H9 (cell line): ENCODE measurements around the gene PRH1. TPM values are rescaled to one million over a fixed set of nuclear protein-coding genes. Genes with fewer than 3 reads are reported as not detected.

Experiments
- DNase-seq: peaks from one replicate; pipeline ENCODE4 v3.0.0-alpha.2; 2017
- H2AFZ ChIP-seq: one replicate; pipeline ENCODE4 v1.6.1; 2013; ENCODE audit warnings: mild to moderate bottlenecking, low read length, control low read depth, moderate library complexity
- H2AK5ac ChIP-seq: 2 replicates; pipeline ENCODE4 v1.6.1; 2013; ENCODE audit warnings: low read length, control low read depth, mixed read lengths; ENCODE audit not compliant: insufficient read length
- H2BK120ac ChIP-seq: one replicate; pipeline ENCODE4 v1.6.1; 2013; ENCODE audit warnings: low read depth, mild to moderate bottlenecking, low read length, control low read depth, inconsistent platforms; ENCODE audit not compliant: poor library complexity, severe bottlenecking
- H2BK12ac ChIP-seq: 2 replicates; pipeline ENCODE4 v1.6.1; 2013; ENCODE audit warnings: low read length, control low read depth, mixed read lengths, low read depth; ENCODE audit not compliant: insufficient read length
- H2BK15ac ChIP-seq: 2 replicates; pipeline ENCODE4 v1.6.1; 2013; ENCODE audit warnings: low read depth, low read length, control low read depth
- H2BK20ac ChIP-seq: one replicate; pipeline ENCODE4 v1.6.1; 2013; ENCODE audit warnings: low read depth, mild to moderate bottlenecking, low read length, control low read depth, inconsistent platforms; ENCODE audit not compliant: poor library complexity, severe bottlenecking
- H2BK5ac ChIP-seq: 2 replicates; pipeline ENCODE4 v1.6.1; 2013; ENCODE audit warnings: low read length, control low read depth, mixed read lengths; ENCODE audit not compliant: insufficient read length
- H3K14ac ChIP-seq: 2 replicates; pipeline ENCODE4 v1.6.1; 2013; ENCODE audit warnings: low read length, control low read depth; ENCODE audit not compliant: insufficient read depth
- H3K18ac ChIP-seq: 2 replicates; pipeline ENCODE4 v1.6.1; 2013; ENCODE audit warnings: low read depth, mild to moderate bottlenecking, mixed read lengths, low read length, control low read depth; ENCODE audit not compliant: insufficient read length
- H3K23ac ChIP-seq: 2 replicates; pipeline ENCODE4 v1.6.1; 2013; ENCODE audit warnings: low read length, control low read depth, mixed read lengths, low read depth; ENCODE audit not compliant: insufficient read length
- H3K23me2 ChIP-seq: 2 replicates; pipeline ENCODE4 v1.6.1; 2013; ENCODE audit warnings: low read depth, mild to moderate bottlenecking, mixed read lengths, low read length, control low read depth; ENCODE audit not compliant: insufficient read length, poor library complexity, severe bottlenecking
- H3K27ac ChIP-seq: 2 replicates; pipeline ENCODE4 v1.5.1; 2013; ENCODE audit warnings: low read length, control low read depth, mixed read lengths, low read depth; ENCODE audit not compliant: insufficient read length
- H3K27me3 ChIP-seq: 2 replicates; pipeline ENCODE4 v1.6.1; 2013; ENCODE audit warnings: low read length, control low read depth, inconsistent platforms; ENCODE audit not compliant: insufficient read depth
- H3K4ac ChIP-seq: 2 replicates; pipeline ENCODE4 v1.6.1; 2013; ENCODE audit warnings: low read depth, mild to moderate bottlenecking, control low read depth, inconsistent platforms, low read length, moderate library complexity
- H3K4me1 ChIP-seq: 2 replicates; pipeline ENCODE4 v1.6.1; 2013; ENCODE audit warnings: low read length, control low read depth, inconsistent platforms; ENCODE audit not compliant: insufficient read depth
- H3K4me2 ChIP-seq: 2 replicates; pipeline ENCODE4 v1.6.1; 2013; ENCODE audit warnings: low read length, control low read depth, mixed read lengths; ENCODE audit not compliant: insufficient read length, insufficient read depth
- H3K56ac ChIP-seq: 2 replicates; pipeline ENCODE4 v1.6.1; 2013; ENCODE audit warnings: low read depth, mild to moderate bottlenecking, mixed read lengths, low read length, control low read depth; ENCODE audit not compliant: insufficient read length
- H3K79me1 ChIP-seq: 2 replicates; pipeline ENCODE4 v1.6.1; 2013; ENCODE audit warnings: low read depth, mild to moderate bottlenecking, moderate library complexity, low read length, control low read depth, inconsistent platforms; ENCODE audit not compliant: insufficient read depth, poor library complexity, severe bottlenecking
- H3K79me2 ChIP-seq: 2 replicates; pipeline ENCODE4 v1.6.1; 2013; ENCODE audit warnings: low read length, control low read depth, inconsistent platforms; ENCODE audit not compliant: insufficient read depth
- H3K9ac ChIP-seq: 2 replicates; pipeline ENCODE4 v1.6.1; 2013; ENCODE audit warnings: low read length, control low read depth, mixed read lengths; ENCODE audit not compliant: insufficient read length; ENCODE audit errors: extremely low read depth
- H3K9me3 ChIP-seq: one replicate; pipeline ENCODE4 v1.6.1; 2013; ENCODE audit warnings: low read depth, low read length, inconsistent platforms; ENCODE audit not compliant: control insufficient read depth
- H3T11ph ChIP-seq: one replicate; pipeline ENCODE4 v1.6.1; 2013; ENCODE audit warnings: mild to moderate bottlenecking, low read length, control low read depth, inconsistent platforms
- H4K20me1 ChIP-seq: one replicate; pipeline ENCODE4 v1.6.1; 2013; ENCODE audit not compliant: control insufficient read depth, insufficient read length, insufficient read depth
- H4K5ac ChIP-seq: 2 replicates; pipeline ENCODE4 v1.6.1; 2013; ENCODE audit warnings: low read depth, mild to moderate bottlenecking, mixed read lengths, low read length, control low read depth; ENCODE audit not compliant: insufficient read length
- H4K8ac ChIP-seq: replicated peaks from 2 replicates; pipeline ENCODE4 v1.6.1; 2013; ENCODE audit warnings: low read length, control low read depth, mixed read lengths, low read depth; ENCODE audit not compliant: insufficient read length
- H4K91ac ChIP-seq: 2 replicates; pipeline ENCODE4 v1.6.1; 2013; ENCODE audit warnings: low read depth, mild to moderate bottlenecking, moderate library complexity, mixed read lengths, low read length, control low read depth; ENCODE audit not compliant: insufficient read length
- H3K27ac Mint-ChIP-seq, 3 experiments: 2 replicates in 2 of 3; 3 replicates in 1 of 3; pipeline ENCODE4 v1.8.0; 2020 to 2021; ENCODE audit warnings: mixed read lengths in 3 of 3, mild to moderate bottlenecking in 1 of 3, moderate library complexity in 1 of 3
- H3K27me3 Mint-ChIP-seq: 2 replicates; pipeline ENCODE4 v1.8.0; 2021; ENCODE audit warnings: low read depth, mild to moderate bottlenecking, moderate library complexity, mixed read lengths
- H3K36me3 Mint-ChIP-seq, 3 experiments: 2 replicates in 2 of 3; 3 replicates in 1 of 3; pipeline ENCODE4 v1.8.0; 2020 to 2021; ENCODE audit warnings: low read depth in 3 of 3, mixed read lengths in 3 of 3; ENCODE audit not compliant: insufficient read depth in 1 of 3
- H3K4me1 Mint-ChIP-seq, 2 experiments: 2 replicates each; pipeline ENCODE4 v1.8.0; 2020; ENCODE audit warnings: mixed read lengths in 2 of 2
- H3K4me3 Mint-ChIP-seq, 2 experiments: 2 replicates in 1 of 2; 3 replicates in 1 of 2; pipeline ENCODE4 v1.8.0; 2020 to 2021; ENCODE audit warnings: mild to moderate bottlenecking in 2 of 2, mixed read lengths in 2 of 2, moderate library complexity in 1 of 2
- H3K9me3 Mint-ChIP-seq, 2 experiments: 2 replicates in 1 of 2; 3 replicates in 1 of 2; pipeline ENCODE4 v1.8.0; 2020; ENCODE audit warnings: mild to moderate bottlenecking in 2 of 2, mixed read lengths in 2 of 2, moderate library complexity in 1 of 2
- CTCF ChIP-seq: fragments of 200-600 bp; sonication (generic); conservative IDR thresholded peaks from 3 replicates; pipeline ENCODE4 v1.8.0; 2021; ENCODE audit warnings: antibody characterized with exemption, mild to moderate bottlenecking
- WGBS: extraction: QIAGEN DNeasy Blood & Tissue Kit; methylation state at CpG from one replicate; pipeline ENCODE4 v1.1.7; 2013; ENCODE audit warnings: missing lambda C conversion rate, low lambda C conversion rate, mixed read lengths; ENCODE audit not compliant: insufficient read length; ENCODE audit errors: extremely low coverage; 5-methylcytosine and 5-hydroxymethylcytosine counted together
- total RNA-seq: library from RNA; stranded (reverse); gene quantifications from 2 replicates; pipeline ENCODE4 v1.2.1, GENCODE V29; 2021

Gene PRH1
- total RNA-seq, 1 experiment from 2014 or later: 14.9 TPM

- H3K4me3 Mint-ChIP-seq: no peak overlapping the region
- peaks cover 2% of the 10 kb centered on the region; the same call in 1 of the 2 replicates for H3K27me3 Mint-ChIP-seq
- Histone ChIP-seq H2AK5ac (no peak overlapping the region), H4K5ac (no peak overlapping the region), H2AFZ (no peak overlapping the region), H3K14ac (no peak overlapping the region), H3K23ac (no peak overlapping the region), H3K79me2 (no peaks in the 10 kb centered on the region), H3K9me3 (no peaks in the 10 kb centered on the region), H3K56ac (no peak overlapping the region), H3K79me1 (no peaks in the 10 kb centered on the region), H3K4me1 (no peaks in the 10 kb centered on the region), H4K91ac (no peak overlapping the region), H2BK120ac (no peak overlapping the region), H3K4me2 (no peak overlapping the region), H3K18ac (no peak overlapping the region), H3K27me3 (no peaks in the 10 kb centered on the region), H2BK15ac (no peak overlapping the region), H3K27ac (no peak overlapping the region), H4K20me1 (no peaks in the 10 kb centered on the region), H2BK12ac (no peak overlapping the region), H3K23me2 (no peaks in the 10 kb centered on the region), H4K8ac (no peak overlapping the region), H2BK5ac (no peak overlapping the region), H3K4ac (no peak overlapping the region), H2BK20ac (no peak overlapping the region), H3K9ac (no peak overlapping the region), H3T11ph (no peak overlapping the region)
- no peaks in the 10 kb centered on the region for H3K4me1 Mint-ChIP-seq
- peaks cover 17 to 30% of the 10 kb centered on the region in 2 experiments for H3K9me3 Mint-ChIP-seq
- peaks cover 13 to 20% (median 16%) of the 10 kb centered on the region in 3 experiments for H3K36me3 Mint-ChIP-seq
- DNase-seq: no peak
- no peak for TF ChIP-seq CTCF
- WGBS: no CpG with 5 or more reads among the region's 4 CpGs
- no peak overlapping the region for H3K27ac Mint-ChIP-seq
Observed at GRCh38 chr12:10904686-10905085, 20.6 kb upstream of the PRH1 start.
